Hippocampal formation (tissue), 2 donors: ENCODE measurements around the gene KRT1.
"Not testable (repeated sequence)": the region's sequence is repeated elsewhere in the genome, so short reads cannot be mapped to it uniquely, and the experiment has no call there.

Experiments
- DNase-seq, 2 donors: peaks; one replicate each; lab custom pipeline; 2025; lab: John Stamatoyannopoulos, UW

Gene KRT1

DNA sequence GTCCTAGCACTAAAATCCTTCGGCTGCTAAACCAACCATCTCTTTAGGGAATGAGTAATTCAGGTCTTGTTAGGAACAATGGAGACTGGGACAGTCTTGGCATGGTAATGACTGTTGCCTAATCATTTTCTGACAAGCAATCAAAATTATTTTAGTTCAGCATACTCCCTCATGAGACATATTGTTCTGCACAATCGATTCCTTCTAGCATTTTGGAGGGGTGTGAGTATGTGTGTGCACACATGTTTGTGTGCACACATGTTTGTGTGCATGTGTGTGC is 2.1 kb upstream of the KRT1 start:
- DNase-seq, result no peak

DNA sequence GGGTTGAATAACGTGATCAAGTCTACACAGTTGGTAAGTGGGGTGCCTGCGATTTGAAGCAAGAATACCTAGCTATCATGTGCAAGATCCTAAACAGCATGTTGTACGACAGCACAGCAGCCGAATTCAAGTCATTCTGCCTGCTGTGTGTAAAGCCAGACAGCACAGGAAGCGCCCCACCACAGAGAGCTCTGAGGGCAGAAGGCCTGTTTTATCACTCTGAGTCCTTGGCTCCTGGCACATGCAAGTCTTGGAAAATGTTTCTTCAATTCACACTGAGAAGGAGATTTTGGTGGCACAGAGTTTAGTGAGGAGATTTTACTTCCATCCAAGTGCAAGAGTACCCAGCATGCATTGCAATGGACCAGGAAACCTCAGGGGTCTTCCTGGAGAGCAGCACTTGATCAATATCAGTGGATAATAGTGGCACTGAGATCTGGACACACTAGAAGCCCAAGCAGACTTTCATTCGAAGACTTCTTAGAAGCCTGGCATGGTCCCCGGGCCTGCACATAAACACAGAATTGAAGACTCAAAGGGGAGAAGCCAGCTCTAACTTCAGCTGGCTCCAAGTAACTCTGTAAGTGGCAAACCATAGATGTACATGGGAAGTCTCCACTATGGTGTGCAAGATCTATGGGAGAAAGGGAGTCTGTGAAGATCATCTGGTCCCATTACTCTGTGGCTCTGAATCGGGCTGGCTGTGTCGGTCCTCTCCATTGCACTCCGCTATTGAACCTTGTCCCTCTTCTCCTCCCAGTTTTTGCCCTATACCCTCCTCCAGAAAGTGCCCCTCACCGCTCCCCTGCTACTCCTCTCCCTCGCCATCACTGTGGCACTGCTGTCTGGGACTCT is 1.5 kb upstream of the KRT1 start:
- no peak for DNase-seq

DNA sequence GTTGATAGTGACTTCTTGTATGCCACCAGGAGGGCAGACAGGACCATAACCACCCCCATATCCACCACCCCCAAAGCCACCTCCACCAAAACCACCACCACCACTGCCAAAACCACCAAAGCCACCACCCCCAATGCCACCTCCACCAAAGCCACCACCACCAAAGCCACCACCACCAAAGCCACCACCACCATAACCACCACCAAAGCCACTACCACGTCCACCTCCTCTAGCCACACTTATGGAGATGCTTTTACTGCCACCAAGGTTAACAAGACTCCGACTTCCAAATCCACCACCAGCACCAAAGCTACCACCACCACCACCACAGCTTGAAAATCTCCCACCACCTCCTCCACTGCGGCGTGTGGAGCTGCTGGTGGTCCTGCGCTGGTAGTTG is 332 bp downstream of the KRT1 start:
- DNase-seq, result no peak

DNA sequence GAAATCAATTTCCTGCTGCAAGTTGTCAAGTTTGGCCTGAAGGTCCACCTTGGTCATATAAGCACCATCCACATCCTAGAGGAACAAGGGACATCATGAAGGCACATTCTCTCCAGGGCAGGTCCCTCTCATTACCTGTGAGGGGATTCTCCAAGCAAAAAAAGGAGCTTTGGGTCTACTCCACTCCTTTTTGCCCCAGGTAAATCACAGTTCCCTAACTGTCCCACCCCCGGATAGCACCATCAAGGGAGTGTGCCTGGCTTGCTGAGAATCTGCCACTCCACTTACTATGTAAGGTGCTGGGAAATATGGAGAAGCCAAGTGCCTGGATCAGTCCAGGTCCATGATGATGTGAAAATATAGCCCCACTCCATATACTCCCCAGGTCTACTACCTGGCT is 2.5 kb downstream of the KRT1 start:
- no peak for DNase-seq

DNA sequence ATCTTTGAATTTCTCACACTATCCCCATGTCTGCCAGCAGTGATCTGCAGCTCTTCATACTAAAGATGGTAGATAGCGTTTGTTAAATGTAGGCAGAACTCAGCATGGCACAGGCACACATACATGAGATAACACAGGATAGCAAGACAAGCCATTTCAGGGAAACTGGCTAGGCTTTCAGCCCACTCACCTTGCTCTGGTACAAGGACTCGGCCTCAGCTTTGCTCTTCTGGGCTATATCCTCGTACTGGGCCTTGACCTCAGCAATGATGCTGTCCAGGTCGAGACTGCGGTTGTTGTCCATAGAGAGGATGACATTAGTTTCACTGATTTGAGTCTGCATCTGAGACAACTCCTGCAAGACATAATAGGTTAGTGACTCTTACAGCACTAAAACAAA is 3.1 kb downstream of the KRT1 start:
- DNase-seq, result no peak

DNA sequence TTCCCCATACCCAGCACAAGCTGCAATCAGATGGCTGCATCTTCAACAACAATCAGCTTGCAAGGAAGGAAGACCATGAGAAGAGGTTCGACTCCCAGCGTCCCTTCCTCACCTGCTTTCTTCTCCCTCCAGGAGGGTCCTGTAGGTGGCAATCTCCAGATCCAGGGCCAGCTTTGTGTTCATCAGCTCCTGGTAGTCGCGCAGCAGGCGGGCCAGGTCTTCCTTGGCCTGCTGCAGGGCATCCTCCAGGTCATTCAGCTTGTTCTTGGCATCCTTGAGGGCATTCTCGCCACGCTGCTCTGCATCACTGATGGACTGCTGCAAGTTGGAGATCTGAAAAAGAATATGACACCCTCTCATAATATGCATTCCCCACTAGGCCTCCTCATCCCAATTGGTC is 4.0 kb downstream of the KRT1 start:
- DNase-seq, result no peak

DNA sequence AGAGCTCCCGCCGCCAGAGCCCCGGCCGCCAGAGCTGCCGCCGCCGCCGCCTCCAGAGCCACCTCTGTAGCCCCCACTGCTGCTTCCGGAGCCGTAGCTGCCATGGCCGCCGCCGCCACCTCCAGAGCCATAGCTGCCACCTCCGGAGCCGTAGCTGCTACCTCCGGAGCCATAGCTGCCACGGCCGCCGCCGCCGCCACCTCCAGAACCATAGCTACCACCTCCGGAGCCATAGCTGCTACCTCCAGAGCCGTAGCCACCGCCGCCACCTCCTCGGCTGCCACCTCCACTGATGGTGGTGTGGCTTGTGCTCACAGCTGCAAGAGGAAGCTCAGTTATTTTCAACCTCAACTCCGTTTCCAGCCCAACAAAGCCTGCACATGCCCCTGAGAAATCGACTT is 4.9 kb downstream of the KRT1 start:
- DNase-seq, result no peak

DNA sequence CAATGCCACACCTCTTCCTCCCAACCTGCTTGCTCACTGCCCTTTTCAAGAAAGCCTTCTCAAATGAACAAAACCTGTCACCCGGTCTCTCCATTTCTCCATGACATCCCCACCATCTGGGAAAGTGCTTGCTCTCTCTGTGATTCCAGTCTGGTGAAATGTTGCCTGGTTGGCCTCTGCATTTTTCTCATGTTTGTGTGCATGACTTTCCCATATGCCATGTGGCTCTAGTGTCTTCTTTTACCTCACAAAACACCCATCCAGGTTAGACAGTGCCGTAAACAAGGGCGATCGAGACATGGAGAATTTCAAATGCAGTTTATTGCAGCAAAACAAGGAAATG is 5.8 kb downstream of the KRT1 start:
- no peak for DNase-seq

DNA sequence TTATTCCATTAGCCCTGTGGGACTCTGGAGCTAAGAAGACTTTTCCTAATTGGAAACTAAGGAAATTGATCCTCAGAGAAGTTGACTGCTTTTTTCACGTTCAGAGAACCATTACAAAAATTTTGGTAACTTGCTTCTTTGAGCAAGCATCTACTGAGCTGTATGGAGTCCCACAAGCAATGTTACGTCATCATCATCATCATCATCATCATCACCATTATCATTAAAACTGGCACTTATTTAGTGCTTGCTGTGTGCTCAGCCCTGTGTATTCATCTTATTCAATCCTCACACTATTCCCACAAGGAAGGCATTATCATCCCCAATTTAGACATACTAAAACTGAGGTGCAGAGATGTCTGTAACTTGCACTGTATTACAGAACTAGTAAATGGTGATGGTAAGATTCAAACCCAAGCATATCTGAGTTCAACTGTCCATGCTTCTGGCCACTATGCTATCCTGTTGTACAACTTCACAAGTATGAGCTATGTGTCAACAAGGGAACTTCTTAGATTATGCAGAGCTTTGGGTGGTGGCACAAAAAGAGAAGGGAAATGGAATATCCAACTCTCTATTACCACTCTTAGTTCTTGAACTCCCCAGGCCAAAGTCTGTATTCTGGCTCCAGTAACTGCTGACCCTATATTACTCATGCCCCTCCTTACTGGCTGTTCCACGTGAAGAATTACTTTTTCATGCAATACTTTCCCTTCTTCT is 6.3 kb downstream of the KRT1 start:
- no peak for DNase-seq

DNA sequence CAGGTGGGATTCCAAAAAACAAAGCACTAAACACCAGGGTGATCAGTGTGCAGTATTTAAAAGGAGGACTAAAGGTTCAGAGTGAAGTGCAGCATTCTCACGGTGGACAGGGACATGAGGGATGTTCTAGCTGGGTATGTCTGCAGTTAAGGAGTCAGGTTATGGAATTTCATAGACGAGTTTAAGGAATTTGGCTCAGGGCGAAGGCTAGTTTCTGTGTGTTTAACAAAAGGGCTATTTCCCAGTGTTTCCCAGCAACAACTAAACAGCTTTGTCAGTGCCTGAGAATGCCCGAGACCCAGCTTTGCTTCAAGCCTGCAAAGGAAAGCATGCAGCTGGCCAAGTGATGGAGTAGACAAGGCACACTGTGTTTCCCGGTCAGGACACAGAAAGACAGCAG is 7.0 kb downstream of the KRT1 start:
- DNase-seq, result no peak

DNA sequence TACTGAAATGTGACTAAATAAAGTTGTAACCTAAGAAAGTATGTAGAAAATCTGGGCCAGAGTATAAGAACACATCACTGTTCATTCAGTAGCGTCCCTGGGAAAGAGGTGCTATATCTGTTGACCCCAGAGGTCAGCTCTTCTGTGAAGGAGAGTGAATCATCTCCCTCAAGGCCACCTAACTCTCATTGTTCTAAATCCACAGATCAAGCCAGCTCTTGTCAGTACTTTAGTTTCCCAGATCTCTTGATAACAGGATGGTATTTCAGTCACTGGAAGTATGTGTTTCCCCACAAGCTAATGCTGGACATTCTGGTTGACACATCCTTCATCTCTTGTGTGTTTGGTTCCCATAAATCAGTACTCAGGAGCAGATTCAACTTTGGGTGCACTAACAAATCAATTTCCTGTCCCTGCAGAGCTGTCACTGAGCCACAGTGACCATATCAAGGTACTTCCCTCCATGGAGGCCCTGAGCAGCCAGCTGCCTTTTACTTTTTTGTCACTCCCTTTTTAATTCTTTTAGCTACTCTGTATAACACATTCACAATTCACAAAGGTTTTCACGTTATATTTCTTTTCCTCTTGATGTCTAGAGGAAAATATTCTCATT is 7.8 kb downstream of the KRT1 start:
- no peak for DNase-seq

DNA sequence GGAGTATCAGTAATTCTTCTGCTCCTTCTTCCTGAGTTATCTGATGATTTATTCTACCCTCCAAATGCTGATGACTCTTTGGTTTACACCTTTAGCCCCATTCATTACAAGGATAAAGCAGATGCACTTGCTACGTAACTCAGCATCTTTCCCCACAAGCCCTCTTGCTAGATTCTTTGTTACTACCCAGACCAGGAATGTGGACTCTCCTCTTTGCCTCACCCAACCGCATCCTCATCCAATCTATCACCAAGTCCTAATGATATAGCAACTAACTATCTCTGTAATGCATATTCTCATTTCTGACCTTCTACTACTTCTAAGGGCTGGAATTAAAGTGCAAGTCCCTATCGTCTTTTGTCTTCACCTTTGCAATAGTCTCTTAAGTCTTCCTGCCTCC is 9.2 kb downstream of the KRT1 start:
- no peak for DNase-seq

DNA sequence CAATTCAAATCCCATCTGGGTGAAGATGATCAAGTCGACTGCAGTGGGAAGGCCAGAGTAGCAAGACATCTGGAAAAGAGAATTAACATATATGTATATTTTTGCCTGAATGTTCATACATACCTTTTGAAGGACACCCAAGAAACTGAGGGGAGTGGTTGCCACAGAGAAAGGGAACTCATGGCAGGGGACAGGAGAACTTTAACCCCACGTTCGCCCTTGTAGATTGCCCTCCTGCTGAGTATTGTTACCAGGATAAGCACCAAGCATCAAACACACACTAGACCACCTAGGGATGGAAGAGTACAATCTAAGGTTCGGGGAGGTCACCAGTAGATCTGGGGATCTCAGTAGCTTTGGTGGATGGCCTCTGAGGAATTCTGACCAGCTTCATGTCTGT is 9.7 kb downstream of the KRT1 start:
- no peak for DNase-seq

DNA sequence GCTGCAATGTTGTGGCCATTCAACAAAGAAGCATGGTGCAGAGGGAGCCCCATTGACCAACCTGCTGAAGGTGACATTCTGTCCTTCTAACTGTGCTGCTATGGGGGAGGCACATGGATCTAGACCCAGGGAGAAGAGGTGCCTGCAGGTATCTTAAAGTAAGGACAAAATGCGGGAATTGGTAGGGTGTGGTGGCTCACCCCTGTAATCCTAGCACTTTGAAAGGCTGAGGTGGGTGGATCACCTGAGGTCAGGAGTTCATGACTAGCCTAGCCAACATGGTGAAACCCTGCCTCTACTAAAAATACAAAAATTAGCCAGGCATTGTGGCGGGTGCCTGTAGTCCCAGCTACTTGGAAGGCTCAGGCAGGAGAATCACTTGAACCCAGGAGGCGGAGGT is 10.3 kb downstream of the KRT1 start:
- DNase-seq, result not testable (repeated sequence)

DNA sequence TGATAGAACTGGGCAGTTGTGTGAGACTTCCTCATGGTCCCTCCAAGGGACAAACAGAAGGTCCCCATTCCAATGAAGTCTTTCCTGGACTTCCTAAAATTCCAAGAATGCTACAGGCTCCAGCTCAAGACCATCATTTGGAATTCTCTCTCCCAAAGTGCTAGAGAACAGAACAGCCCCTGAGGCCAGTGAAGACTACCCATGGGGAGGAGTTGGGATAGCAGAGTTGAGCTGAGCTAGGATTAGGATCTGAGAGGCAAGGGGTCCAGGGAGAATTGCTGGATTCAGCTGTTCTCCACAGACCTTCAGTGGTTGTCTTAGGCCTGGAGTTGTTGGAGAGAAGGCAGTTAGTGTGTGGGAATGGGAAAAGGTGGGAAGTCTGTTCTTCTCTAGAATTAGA is 10.8 kb downstream of the KRT1 start:
- no peak for DNase-seq

DNA sequence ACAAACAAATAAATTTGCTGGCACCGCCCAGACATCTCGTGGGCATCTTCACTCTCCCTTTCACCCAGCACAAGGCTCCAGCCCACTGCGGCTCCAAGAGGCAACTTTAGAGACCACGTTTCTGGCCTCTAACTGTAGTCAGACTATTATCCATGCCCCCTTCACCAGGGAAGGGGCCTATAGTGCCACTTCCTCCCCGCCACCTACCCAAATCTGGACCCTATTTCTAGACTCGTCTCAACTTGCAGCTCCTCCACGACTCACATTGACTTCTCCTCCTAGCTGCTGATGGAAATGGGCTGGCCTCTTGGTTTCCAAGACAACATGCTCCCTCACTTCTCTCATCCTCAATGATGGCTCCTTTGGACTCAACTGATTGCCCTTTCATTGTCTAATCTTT is 12.3 kb downstream of the KRT1 start:
- DNase-seq, result no peak

DNA sequence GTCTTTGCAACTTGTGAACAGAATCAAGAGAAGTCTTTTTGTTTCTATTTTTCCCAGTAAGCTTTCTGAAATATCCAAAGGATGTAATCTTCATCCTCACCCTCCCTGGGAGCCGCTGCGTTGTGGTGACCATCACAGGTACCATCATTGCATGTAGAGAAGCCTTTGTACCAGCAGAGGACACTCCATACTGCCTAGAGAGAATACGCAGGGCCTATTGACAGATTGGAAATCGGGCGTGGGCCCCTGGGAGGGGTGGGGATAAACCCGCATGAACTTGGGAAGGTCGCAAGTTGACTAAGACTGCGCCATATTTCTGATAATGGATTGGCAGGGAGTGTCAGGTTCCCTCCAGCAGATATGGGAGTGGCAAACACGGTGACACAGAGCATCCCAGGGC is 12.7 kb downstream of the KRT1 start:
- no peak for DNase-seq

DNA sequence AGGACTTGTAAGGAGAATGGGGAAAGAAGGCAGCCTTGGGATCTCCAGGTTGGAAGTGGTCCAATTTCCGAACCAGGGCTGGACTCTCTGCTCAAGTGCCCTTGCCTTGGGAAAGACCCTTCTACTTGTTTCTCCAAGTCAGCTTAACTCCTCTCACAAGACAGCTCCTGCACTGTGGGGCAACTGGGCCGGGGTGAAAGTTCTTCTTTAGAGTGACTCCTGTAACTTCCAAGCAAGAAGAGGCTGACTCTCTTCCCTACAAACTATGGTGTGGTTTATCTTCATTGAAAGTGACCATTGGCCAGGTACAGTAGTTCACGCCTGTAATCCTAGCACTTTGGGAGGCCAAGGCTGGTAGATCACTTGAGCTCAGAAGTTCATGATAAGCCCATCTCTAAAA is 13.7 kb downstream of the KRT1 start:
- DNase-seq, result no peak

DNA sequence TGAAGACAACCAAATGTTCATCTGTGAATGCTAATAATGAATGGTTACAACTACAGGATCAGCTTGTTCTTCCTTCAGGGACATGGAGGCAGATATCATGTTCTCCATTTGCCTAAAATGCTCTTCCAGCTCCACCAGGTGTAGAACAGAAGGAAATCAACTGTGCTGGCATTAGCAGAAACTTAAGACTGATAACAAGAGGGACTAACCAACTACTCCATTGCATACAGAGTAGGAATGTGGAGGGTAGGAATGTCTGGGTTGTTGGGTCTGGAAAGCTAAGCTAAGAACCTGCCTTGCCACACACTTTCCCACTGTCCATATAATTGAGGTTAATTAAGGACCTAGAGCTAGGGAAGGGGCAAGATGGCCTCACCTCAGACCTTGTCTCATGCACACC is 16.8 kb downstream of the KRT1 start:
- no peak for DNase-seq

DNA sequence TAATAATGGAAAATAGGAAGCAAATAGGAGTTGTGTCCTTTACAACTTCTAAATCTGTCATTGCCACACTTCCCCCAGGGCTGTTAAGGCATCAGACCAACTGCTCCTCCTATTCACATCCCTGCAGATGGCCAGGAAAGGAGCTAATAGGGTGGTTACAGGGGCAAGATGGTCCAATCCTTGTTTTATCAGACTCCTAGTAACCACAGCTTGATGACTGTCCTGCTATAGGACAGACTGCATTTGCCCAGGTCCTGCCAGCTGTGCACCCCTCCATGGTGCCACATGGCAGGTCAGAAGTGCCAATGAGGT is 17.3 kb downstream of the KRT1 start:
- no peak for DNase-seq

DNA sequence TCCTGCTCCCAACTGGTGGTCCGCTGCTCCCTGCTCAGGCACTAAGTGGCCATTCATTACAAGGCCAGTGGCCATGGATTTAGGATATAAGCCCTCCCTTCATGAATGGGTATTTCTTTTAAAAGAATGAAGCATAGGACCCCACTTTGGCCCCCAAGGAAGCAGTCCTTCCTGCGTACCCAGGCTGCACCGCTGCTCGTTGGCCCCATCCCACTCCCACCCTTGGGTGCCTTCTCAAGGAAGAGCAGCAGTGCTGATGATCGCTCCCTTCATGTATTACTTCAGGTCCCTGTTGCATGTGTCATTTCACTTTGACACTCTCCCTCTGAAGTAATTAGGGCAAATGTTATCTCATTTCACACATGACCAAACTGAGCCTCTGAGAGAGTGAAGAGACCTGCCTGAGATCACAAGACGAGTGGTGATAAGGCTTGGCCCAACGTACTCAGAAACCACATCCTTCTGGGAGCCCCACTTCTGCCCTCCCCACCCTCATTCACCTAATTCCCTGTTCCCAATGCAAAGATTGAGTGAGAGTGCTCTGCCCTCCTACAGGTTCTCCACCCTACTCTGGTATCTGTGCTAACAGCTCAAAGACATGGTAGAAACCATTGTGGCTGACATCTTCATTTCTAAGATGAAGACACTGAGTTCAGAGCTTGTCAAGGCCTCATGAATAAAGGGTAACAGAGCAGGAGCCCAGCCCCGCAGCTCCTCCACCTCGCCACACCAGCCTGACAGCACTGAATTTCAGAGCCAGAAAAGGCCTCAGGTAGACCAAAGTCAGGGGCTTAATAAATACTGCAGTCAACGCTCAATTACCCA is 17.9 kb downstream of the KRT1 start:
- DNase-seq, result no peak

DNA sequence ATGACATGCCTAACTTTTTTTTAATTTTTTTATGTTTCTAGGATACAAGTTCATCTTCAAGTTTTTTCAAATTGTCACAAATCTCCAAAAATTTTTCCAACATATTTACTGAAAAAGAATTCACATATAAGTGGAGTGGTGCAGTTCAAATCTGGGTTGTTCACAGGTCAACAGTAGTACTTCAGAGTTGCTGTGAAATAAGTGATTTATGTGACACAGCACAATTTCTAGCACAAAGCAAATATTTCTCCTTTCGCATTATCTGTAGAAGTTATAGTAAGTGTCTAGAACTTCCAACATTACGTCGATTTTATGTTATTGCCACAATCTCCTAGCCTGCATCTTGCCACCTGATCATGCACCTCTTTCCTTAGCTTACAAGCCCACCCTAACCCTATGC is 18.5 kb downstream of the KRT1 start:
- DNase-seq, result no peak

DNA sequence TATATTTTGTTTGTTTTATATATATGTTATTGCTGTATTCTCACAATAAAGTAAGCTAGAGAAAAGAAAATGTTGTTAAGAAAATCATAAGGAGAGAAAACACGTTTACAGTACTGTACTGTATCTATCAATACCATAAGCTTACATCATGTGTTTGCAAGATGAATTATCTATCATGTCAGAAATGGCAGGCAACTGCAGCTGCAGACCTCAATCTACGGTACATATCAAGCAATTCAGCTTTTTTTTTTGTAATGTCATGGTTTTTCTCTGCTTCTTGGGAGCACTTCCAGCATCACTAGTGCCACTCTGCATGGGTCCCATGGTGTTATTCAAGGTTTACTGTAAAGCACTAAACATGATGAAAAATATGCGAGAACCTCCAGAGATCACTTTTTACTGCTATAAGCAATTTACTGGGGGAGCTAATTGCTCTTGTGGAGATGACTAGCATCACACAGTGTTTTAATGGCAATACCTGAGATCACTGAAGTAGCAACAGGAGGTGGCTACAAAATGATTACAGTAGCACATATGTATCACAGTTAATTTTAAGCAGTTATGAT is 19.2 kb downstream of the KRT1 start:
- DNase-seq, result no peak
